ENCODE measurements around the gene SMAD7. TPM values are rescaled to one million over a fixed set of nuclear protein-coding genes. Genes with fewer than 3 reads are reported as not detected.

The SMAD7 gene
- total and polyA plus RNA-seq, 2 donors (not counting 1 experiment from before 2014, with no cell fraction given) = 6.1 to 16.3 TPM

- Histone ChIP-seq H3K36me3 (ENCODE audit: control insufficient read depth, insufficient read depth, low read length) (no peaks in the 10 kb centered on the region), H2AFZ (ENCODE audit: low read length) (no peak overlapping the region), H3K79me2 (ENCODE audit: control insufficient read depth, insufficient read depth, low read length) (no peaks in the 10 kb centered on the region), H3K4me1 (ENCODE audit: control insufficient read depth, extremely low read depth, insufficient read depth, low read length) (peaks cover 6% of the 10 kb centered on the region), H3K4me3 (replicated peaks in 1 of 4; ENCODE audit: control extremely low read depth in 1 of 4, insufficient read depth in 1 of 4, low read depth in 3 of 4, low read length in 4 of 4) (no peak overlapping the region), H3K4me2 (ENCODE audit: extremely low read depth, insufficient read depth, low read length) (peak overlapping the region; percentile 18), H3K9ac (ENCODE audit: insufficient read depth, low read length) (no peak overlapping the region), H3K27me3 (ENCODE audit: control insufficient read depth, insufficient read depth, low read length) (no peaks in the 10 kb centered on the region), H3K9me3 (ENCODE audit: control insufficient read depth, insufficient read depth, low read depth, low read length) (no peaks in the 10 kb centered on the region), H4K20me1 (ENCODE audit: control insufficient read depth, extremely low read depth, insufficient read depth, low read length) (no peaks in the 10 kb centered on the region), H3K27ac (ENCODE audit: insufficient read depth, low read length) (no peak overlapping the region)
- DNase-seq (ENCODE audit: low read depth in 2 of 2) = peak; percentile 28 to 86
- no peak for TF ChIP-seq CTCF (conservative IDR thresholded peaks at IDR 0.05 in 1 of 2, IDR thresholded peaks at IDR 0.05 in 1 of 2; ENCODE audit: low read depth in 1 of 2, low read length in 2 of 2)
- no peak for TF ChIP-seq EZH2 (IDR thresholded peaks at IDR 0.05; ENCODE audit: low read length, missing control alignments)
Observed at GRCh38 chr18:48961547-48961946, 10.8 kb upstream of the SMAD7 start.

GRCh38 chr18:48959921-48960920 is 9.5 kb upstream of the SMAD7 start:
- Histone ChIP-seq H4K20me1 (ENCODE audit: control insufficient read depth, extremely low read depth, insufficient read depth, low read length) (no peaks in the 10 kb centered on the region), H3K27me3 (ENCODE audit: control insufficient read depth, insufficient read depth, low read length) (no peaks in the 10 kb centered on the region), H3K9me3 (ENCODE audit: control insufficient read depth, insufficient read depth, low read depth, low read length) (no peaks in the 10 kb centered on the region), H3K36me3 (ENCODE audit: control insufficient read depth, insufficient read depth, low read length) (no peaks in the 10 kb centered on the region), H3K4me1 (ENCODE audit: control insufficient read depth, extremely low read depth, insufficient read depth, low read length) (peaks cover 17% of the 10 kb centered on the region), H2AFZ (ENCODE audit: low read length) (no peak overlapping the region), H3K4me2 (ENCODE audit: extremely low read depth, insufficient read depth, low read length) (no peak overlapping the region), H3K9ac (ENCODE audit: insufficient read depth, low read length) (no peak overlapping the region), H3K4me3 (replicated peaks in 1 of 4; ENCODE audit: control extremely low read depth in 1 of 4, insufficient read depth in 1 of 4, low read depth in 3 of 4, low read length in 4 of 4) (no peak overlapping the region), H3K79me2 (ENCODE audit: control insufficient read depth, insufficient read depth, low read length) (no peaks in the 10 kb centered on the region), H3K27ac (ENCODE audit: insufficient read depth, low read length) (peak overlapping the region; percentile 24)
- DNase-seq (ENCODE audit: low read depth in 2 of 2) = peak; percentile 37 to 78
- TF ChIP-seq CTCF (conservative IDR thresholded peaks at IDR 0.05 in 1 of 2, IDR thresholded peaks at IDR 0.05 in 1 of 2; ENCODE audit: low read depth in 1 of 2, low read length in 2 of 2) (no peak), EZH2 (IDR thresholded peaks at IDR 0.05; ENCODE audit: low read length, missing control alignments) (no peak)

- H3K9me3 ChIP-seq (ENCODE audit: control insufficient read depth, insufficient read depth, low read depth, low read length) = no peaks in the 10 kb centered on the region
- no peak overlapping the region for H2AFZ ChIP-seq (ENCODE audit: low read length)
- H3K27ac ChIP-seq (ENCODE audit: insufficient read depth, low read length) = no peak overlapping the region
- no peaks in the 10 kb centered on the region for H3K79me2 ChIP-seq (ENCODE audit: control insufficient read depth, insufficient read depth, low read length)
- H3K4me2 ChIP-seq (ENCODE audit: extremely low read depth, insufficient read depth, low read length) = no peak overlapping the region
- no peaks in the 10 kb centered on the region for H3K27me3 ChIP-seq (ENCODE audit: control insufficient read depth, insufficient read depth, low read length)
- TF ChIP-seq EZH2 (IDR thresholded peaks at IDR 0.05; ENCODE audit: low read length, missing control alignments) (no peak), CTCF (conservative IDR thresholded peaks at IDR 0.05 in 1 of 2, IDR thresholded peaks at IDR 0.05 in 1 of 2; ENCODE audit: low read depth in 1 of 2, low read length in 2 of 2) (no peak)
- no peak overlapping the region for H3K4me3 ChIP-seq (replicated peaks in 1 of 4; ENCODE audit: control extremely low read depth in 1 of 4, insufficient read depth in 1 of 4, low read depth in 3 of 4, low read length in 4 of 4)
- peaks cover 20% of the 10 kb centered on the region for H3K4me1 ChIP-seq (ENCODE audit: control insufficient read depth, extremely low read depth, insufficient read depth, low read length)
- no peak overlapping the region for H3K9ac ChIP-seq (ENCODE audit: insufficient read depth, low read length)
- no peaks in the 10 kb centered on the region for H3K36me3 ChIP-seq (ENCODE audit: control insufficient read depth, insufficient read depth, low read length)
- DNase-seq (ENCODE audit: low read depth in 2 of 2) = no peak
- H4K20me1 ChIP-seq (ENCODE audit: control insufficient read depth, extremely low read depth, insufficient read depth, low read length) = no peaks in the 10 kb centered on the region
Observed at GRCh38 chr18:48959551-48959920, 8.8 kb upstream of the SMAD7 start.

Data from fibroblast of lung (primary cell).